K562 (cell line): ENCODE results near the gene ADCY9. TPM values are rescaled to one million over a fixed set of nuclear protein-coding genes. Genes with fewer than 3 reads are reported as not detected.

Source experiments
- CHAMP1 ChIP-seq: fragments of 450-650 bp; IDR thresholded peaks from 2 replicates; pipeline ENCODE4 v1.6.1; 2016; ENCODE audit warnings: mild to moderate bottlenecking
- DEAF1 ChIP-seq: fragments of 450-650 bp; formaldehyde crosslinking; IDR thresholded peaks from 2 replicates; pipeline ENCODE4 v1.4.0; 2020; ENCODE audit warnings: mild to moderate bottlenecking, moderate library complexity
- DMBX1 ChIP-seq: fragments of 250-450 bp; sonication (Bioruptor Pico); IDR thresholded peaks from 2 replicates; pipeline ENCODE4 v1.8.0; 2022; ENCODE audit warnings: inconsistent platforms, mild to moderate bottlenecking, moderate library complexity, borderline replicate concordance
- GTF2B ChIP-seq: IDR thresholded peaks from 2 replicates; pipeline ENCODE4 v1.6.1; 2011; ENCODE audit not compliant: insufficient read length; ENCODE audit errors: extremely low read depth
- HDGF ChIP-seq: fragments of 450-650 bp; IDR thresholded peaks from 2 replicates; pipeline ENCODE4 v1.6.1; 2016
- HOXB6 ChIP-seq: fragments of 250-450 bp; sonication (Bioruptor Pico); IDR thresholded peaks from 2 replicates; pipeline ENCODE4 v1.5.1; 2022; ENCODE audit warnings: mild to moderate bottlenecking, borderline replicate concordance
- JUNB ChIP-seq: fragments of 450-650 bp; formaldehyde crosslinking; conservative IDR thresholded peaks from 2 replicates; pipeline ENCODE4 v1.4.0; 2020; ENCODE audit warnings: mild to moderate bottlenecking
- MBD1 ChIP-seq: fragments of 250-450 bp; sonication (Bioruptor Pico); IDR thresholded peaks from 2 replicates; pipeline ENCODE4 v1.8.0; 2022; ENCODE audit warnings: inconsistent platforms
- NCOA1 ChIP-seq: fragments of 450-650 bp; IDR thresholded peaks from 2 replicates; pipeline ENCODE4 v1.6.1; 2016; ENCODE audit warnings: low read depth
- NR1H2 ChIP-seq: sonication (generic); formaldehyde crosslinking; IDR thresholded peaks from 2 replicates; pipeline ENCODE4 v1.4.0; 2020; ENCODE audit warnings: mild to moderate bottlenecking, missing genetic modification reagents
- POLR3A ChIP-seq: IDR thresholded peaks from 2 replicates; pipeline ENCODE4 v1.6.1; 2011; ENCODE audit warnings: borderline replicate concordance, mild to moderate bottlenecking, moderate library complexity; ENCODE audit not compliant: insufficient read length, insufficient read depth; ENCODE audit errors: extremely low read depth
- PTBP1 ChIP-seq: fragments of 200-400 bp; formaldehyde crosslinking; IDR thresholded peaks from 2 replicates; pipeline ENCODE4 v1.6.1; 2017; ENCODE audit warnings: low read depth, low read length
- PURB ChIP-seq: sonication (generic); formaldehyde crosslinking; IDR thresholded peaks from 2 replicates; pipeline ENCODE4 v1.9.0; 2021; ENCODE audit warnings: low read depth, mild to moderate bottlenecking, missing genetic modification reagents
- RBM14 ChIP-seq: fragments of 200-400 bp; formaldehyde crosslinking; IDR thresholded peaks from 2 replicates; pipeline ENCODE4 v1.6.1; 2018; ENCODE audit warnings: low read depth, mild to moderate bottlenecking, low read length, moderate library complexity, borderline replicate concordance; ENCODE audit not compliant: insufficient read depth
- RUNX1 ChIP-seq: sonication (generic); IDR thresholded peaks from 2 replicates; pipeline ENCODE4 v1.6.1; 2016; ENCODE audit warnings: antibody characterized with exemption, low read depth
- SMAD3 ChIP-seq: fragments of 450-650 bp; formaldehyde crosslinking; conservative IDR thresholded peaks from 2 replicates; pipeline ENCODE4 v1.4.0; 2020; ENCODE audit warnings: mild to moderate bottlenecking
- SREBF1 ChIP-seq: fragments of 150-350 bp; IDR thresholded peaks from 2 replicates; pipeline ENCODE4 v1.6.1; 2014; ENCODE audit warnings: antibody characterized with exemption, low read depth, low read length, borderline replicate concordance
- TBP ChIP-seq: optimal IDR thresholded peaks from 2 replicates; pipeline ENCODE3; 2011; ENCODE audit warnings: low read depth, low read length, improper control_type of control experiment
- ZNF347 ChIP-seq: fragments of 450-650 bp; formaldehyde crosslinking; IDR thresholded peaks from 2 replicates; pipeline ENCODE4 v1.4.0; 2020; ENCODE audit warnings: low read depth, mild to moderate bottlenecking, moderate library complexity
- ZNF639 ChIP-seq, 2 experiments: fragments of 200-800 bp in 1 of 2; sonication (Bioruptor generic) in 1 of 2; sonication (generic) in 1 of 2; formaldehyde crosslinking in 1 of 2; IDR thresholded peaks in 1 of 2; conservative IDR thresholded peaks in 1 of 2; 2 replicates each; pipeline versions ENCODE4 v1.5.0 to v1.6.1; 2016 to 2020; ENCODE audit warnings: missing compliant biosample characterization in 1 of 2, missing genetic modification characterization in 1 of 2, missing genetic modification reagents in 1 of 2
- ZNF785 ChIP-seq: fragments of 250-450 bp; sonication (Bioruptor Pico); IDR thresholded peaks from 2 replicates; pipeline ENCODE4 v1.4.0; 2020; ENCODE audit warnings: mild to moderate bottlenecking
- polyA plus RNA-seq, 8 experiments: library from polyadenylated mRNA; depleted of rRNA in 4 of 8; stranded (reverse) in 5 of 8; unstranded in 3 of 8; fragments of >200 nt; fragmentation: Nextera tagmentation in 2 of 8; fragmentation: Illumina TruSeq in 1 of 8; extraction: Ambion mirVana in 2 of 8; extraction: Trizol in 1 of 8; gene quantifications; 2 replicates each; pipeline versions ENCODE4 v1.2.1 to v1.2.3, GENCODE V29; 2011 to 2014; ENCODE audit warnings: inconsistent platforms in 1 of 8, missing spikeins in 1 of 8
- total RNA-seq, 7 experiments: library from RNA; depleted of rRNA in 6 of 7; stranded (reverse); fragments of >200 nt in 6 of 7; fragmentation: Illumina TruSeq in 2 of 7; extraction: Trizol in 2 of 7; gene quantifications; 2 replicates each; pipeline versions ENCODE4 v1.2.1 to v1.2.3, GENCODE V29; 2011 to 2021; ENCODE audit warnings: low replicate concordance in 1 of 7

The ADCY9 gene
- total and polyA plus RNA-seq, 9 of the 15 experiments (the other 6 are each of a cell fraction or from before 2014, with no cell fraction given): 0.03 to 0.29 (median 0.17) TPM

GRCh38 chr16:3983081-3983520 lies 133.1 kb downstream of the ADCY9 start (continued):
- no peak for TF ChIP-seq ZNF639 (CRISPR knock-in tag; conservative IDR thresholded peaks at IDR 0.05 in 1 of 2, IDR thresholded peaks at IDR 0.05 in 1 of 2)
- TF ChIP-seq PURB (CRISPR knock-in tag): no peak
- TF ChIP-seq PTBP1: no peak
- no peak for TF ChIP-seq TBP
- no peak for TF ChIP-seq CHAMP1
- no peak for TF ChIP-seq JUNB (CRISPR knock-in tag)
- no peak for TF ChIP-seq NCOA1
- no peak for TF ChIP-seq DMBX1 (CRISPR knock-in tag)
- no peak for TF ChIP-seq ZNF347 (CRISPR knock-in tag)
- peak; percentile 18; the same call in 1 of the 2 replicates for TF ChIP-seq SREBF1
- no peak for TF ChIP-seq POLR3A
- no peak for TF ChIP-seq HDGF
- TF ChIP-seq DEAF1 (CRISPR knock-in tag): peak; percentile 45
- no peak for TF ChIP-seq SMAD3 (CRISPR knock-in tag)
- TF ChIP-seq ZNF785 (CRISPR knock-in tag): no peak
- no peak for TF ChIP-seq MBD1 (CRISPR knock-in tag)
- TF ChIP-seq GTF2B: no peak
- no peak for TF ChIP-seq RBM14
- TF ChIP-seq NR1H2 (CRISPR knock-in tag): no peak
- no peak for TF ChIP-seq HOXB6 (CRISPR knock-in tag)
- TF ChIP-seq RUNX1: no peak
